ENCODE data around the gene WDR45B.

DNA sequence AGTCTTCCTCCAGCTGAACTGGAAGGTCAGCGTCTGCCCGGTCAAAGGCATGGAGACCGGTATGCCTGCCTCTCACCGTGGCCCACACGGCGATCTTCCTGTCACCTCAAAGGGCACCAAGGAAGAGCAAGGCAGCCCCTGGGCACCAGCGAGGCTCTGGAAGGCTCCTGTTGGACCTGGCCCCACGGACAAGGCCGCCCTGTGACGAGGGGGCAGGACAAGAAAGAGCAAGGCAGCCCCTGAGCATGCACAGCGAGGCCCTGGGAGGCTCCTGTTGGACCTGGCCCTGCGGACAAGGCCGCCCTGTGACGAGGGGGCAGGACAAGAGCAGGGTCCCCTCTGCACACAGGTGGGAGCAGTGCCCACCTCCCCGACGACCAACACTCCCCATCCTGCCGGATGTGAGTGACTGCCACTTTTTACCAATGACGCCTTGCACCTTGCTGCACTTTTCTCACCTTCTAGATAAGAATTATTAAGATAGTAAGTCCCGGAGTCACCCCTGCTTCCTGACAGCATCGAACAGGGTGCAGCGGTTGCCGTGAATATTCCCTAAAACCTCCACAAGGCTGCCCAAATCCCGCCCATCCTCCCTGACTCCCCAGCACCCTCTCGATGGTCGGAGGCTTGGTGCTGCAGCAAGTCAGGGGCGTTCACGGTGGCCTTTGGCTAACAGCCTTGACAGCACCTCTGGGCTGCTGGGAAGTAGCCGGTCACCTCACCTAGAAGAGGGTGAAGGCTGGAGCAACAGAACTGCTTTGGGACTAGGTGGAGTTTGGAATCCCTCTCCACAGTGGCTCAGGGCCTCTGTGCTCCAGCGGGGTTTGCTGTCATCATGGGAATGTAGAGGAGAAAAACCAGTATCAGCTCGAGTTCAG lies 5.6 kb upstream of the WDR45B start:
- TF ChIP-seq, protein P1, sequence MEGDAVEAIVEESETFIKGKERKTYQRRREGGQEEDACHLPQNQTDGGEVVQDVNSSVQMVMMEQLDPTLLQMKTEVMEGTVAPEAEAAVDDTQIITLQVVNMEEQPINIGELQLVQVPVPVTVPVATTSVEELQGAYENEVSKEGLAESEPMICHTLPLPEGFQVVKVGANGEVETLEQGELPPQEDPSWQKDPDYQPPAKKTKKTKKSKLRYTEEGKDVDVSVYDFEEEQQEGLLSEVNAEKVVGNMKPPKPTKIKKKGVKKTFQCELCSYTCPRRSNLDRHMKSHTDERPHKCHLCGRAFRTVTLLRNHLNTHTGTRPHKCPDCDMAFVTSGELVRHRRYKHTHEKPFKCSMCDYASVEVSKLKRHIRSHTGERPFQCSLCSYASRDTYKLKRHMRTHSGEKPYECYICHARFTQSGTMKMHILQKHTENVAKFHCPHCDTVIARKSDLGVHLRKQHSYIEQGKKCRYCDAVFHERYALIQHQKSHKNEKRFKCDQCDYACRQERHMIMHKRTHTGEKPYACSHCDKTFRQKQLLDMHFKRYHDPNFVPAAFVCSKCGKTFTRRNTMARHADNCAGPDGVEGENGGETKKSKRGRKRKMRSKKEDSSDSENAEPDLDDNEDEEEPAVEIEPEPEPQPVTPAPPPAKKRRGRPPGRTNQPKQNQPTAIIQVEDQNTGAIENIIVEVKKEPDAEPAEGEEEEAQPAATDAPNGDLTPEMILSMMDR (conservative IDR thresholded peaks at IDR 0.05; ENCODE audit: low read length) = no peak
- no peak for TF ChIP-seq EZH2phosphoT487 (IDR thresholded peaks at IDR 0.05; ENCODE audit: borderline replicate concordance, low read depth, low read length)
